ENCODE data around the gene MYOG.

The MYOG gene

GRCh38 chr1:203124546-203125317 lies 38.9 kb upstream of the MYOG start:
- TF ChIP-seq CTCF (IDR thresholded peaks at IDR 0.05; ENCODE audit: insufficient read depth, low read length, missing control alignments) = no peak
- no peak for DNase-seq (ENCODE audit: low read depth, low spot score)
- no peak overlapping the region for H3K4me3 ChIP-seq (ENCODE audit: low read depth, low read length)
- ChIA-PET CTCF (interaction anchor here (1.2 to 19.6 kb wide), 16 partner anchors 7 to 144 kb away, joined by 3 to 594 read pairs (median 9); partner anchors contain the start of genes CHIT1 and MYBPH), POLR2A (no interaction called here)

- CTCF ChIA-PET = interaction anchor here (1.4 to 19.6 kb wide), 11 partner anchors 7 to 145 kb away, joined by 3 to 594 read pairs (median 52); partner anchors contain the start of gene CHIT1
- no peak overlapping the region for H3K4me3 ChIP-seq (ENCODE audit: low read depth, low read length)
- POLR2A ChIA-PET = no interaction called here
- no peak for TF ChIP-seq CTCF (IDR thresholded peaks at IDR 0.05; ENCODE audit: insufficient read depth, low read length, missing control alignments)
- no peak for DNase-seq (ENCODE audit: low read depth, low spot score)
Observed at GRCh38 chr1:203124011-203124410, 38.2 kb upstream of the MYOG start.

GRCh38 chr1:203122159-203122558 lies 36.3 kb upstream of the MYOG start:
- no peak for DNase-seq (ENCODE audit: low read depth, low spot score)
- H3K4me3 ChIP-seq (ENCODE audit: low read depth, low read length) = no peak overlapping the region
- ChIA-PET CTCF (interaction anchor here (1.1 to 19.6 kb wide), 5 partner anchors 10 to 148 kb away, joined by 3 to 594 read pairs (median 4); partner anchors contain the start of gene CHIT1), POLR2A (no interaction called here)
- no peak for TF ChIP-seq CTCF (IDR thresholded peaks at IDR 0.05; ENCODE audit: insufficient read depth, low read length, missing control alignments)

GRCh38 chr1:203121186-203122015 lies 35.6 kb upstream of the MYOG start:
- ChIA-PET POLR2A (interaction anchor here (0.6 kb wide), 1 partner anchor 12 kb away, joined by 3 read pairs; no protein-coding TSS in a partner anchor), CTCF (interaction anchor here (0.6 to 19.6 kb wide), 18 partner anchors 10 to 151 kb away, joined by 3 to 594 read pairs (median 4); partner anchors contain the start of genes CHIT1 and MYBPH)
- no peak overlapping the region for H3K4me3 ChIP-seq (ENCODE audit: low read depth, low read length)
- TF ChIP-seq CTCF (IDR thresholded peaks at IDR 0.05; ENCODE audit: insufficient read depth, low read length, missing control alignments) = no peak
- DNase-seq (ENCODE audit: low read depth, low spot score) = no peak

GRCh38 chr1:203120325-203121153 lies 34.7 kb upstream of the MYOG start:
- no peak overlapping the region for H3K4me3 ChIP-seq (ENCODE audit: low read depth, low read length)
- ChIA-PET POLR2A (no interaction called here), CTCF (interaction anchor here (0.7 to 19.6 kb wide), 16 partner anchors 9 to 152 kb away, joined by 3 to 594 read pairs (median 4); partner anchors contain the start of genes CHIT1 and MYBPH)
- no peak for DNase-seq (ENCODE audit: low read depth, low spot score)
- no peak for TF ChIP-seq CTCF (IDR thresholded peaks at IDR 0.05; ENCODE audit: insufficient read depth, low read length, missing control alignments)

All from AG04449 (cell line).